ENCODE measurements around the gene SH3TC2.

Gene SH3TC2

GRCh38 chr5:149056616-149057165 is 6.2 kb downstream of the SH3TC2 start:
- no peak for DNase-seq

DNA sequence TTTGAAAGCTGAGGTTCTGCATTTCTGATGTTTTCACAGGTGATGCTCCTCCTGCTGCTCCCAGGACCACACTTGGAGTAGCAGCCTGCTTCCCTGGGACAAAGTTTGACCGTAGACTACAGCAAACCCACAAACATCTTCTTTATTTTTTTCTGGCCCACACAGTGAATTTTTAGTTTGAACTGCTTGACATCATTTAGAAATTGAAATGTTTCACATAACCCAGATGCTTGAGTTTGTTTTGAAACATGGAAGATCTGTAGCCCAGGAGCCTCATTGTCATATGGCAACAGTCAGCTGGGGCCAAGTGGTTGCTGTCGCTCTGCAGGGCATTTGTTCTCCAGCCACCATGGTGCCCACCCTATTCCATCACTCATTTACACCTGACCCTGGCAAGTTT is 8.4 kb downstream of the SH3TC2 start:
- DNase-seq, result no peak

DNA sequence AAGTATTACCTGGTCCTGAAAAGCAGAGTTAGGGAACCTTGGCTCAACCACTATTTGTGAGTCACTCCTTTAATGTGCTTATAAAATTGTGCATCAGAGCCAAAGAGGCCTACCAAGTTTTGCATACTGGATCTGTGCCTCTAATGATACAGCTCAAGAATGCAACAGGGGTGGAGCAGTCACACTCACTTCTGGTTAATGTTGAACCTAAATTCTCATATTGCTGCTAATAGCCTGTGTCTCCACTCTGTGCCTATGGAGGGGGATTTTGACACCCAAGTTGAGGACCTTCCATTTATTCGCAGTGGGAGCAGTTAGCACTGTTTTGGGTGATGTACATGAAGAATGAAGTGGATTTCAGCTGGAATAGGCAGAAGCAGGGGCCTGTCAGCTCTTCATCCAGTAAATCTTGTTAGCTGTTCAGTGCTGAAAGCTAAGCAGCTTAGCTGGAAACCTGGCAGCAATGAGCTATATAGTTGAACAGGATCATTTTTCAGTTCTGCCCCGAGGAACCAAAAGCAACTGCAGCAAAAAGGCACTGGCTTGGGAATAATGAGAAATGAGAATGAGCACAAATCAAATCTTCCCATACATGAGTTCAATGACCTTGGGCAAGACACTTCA is 9.7 kb downstream of the SH3TC2 start:
- DNase-seq, result no peak

- no peak for DNase-seq
These were observed 13.5 kb downstream of the SH3TC2 start for GRCh38 chr5:149049371-149049781.

DNA sequence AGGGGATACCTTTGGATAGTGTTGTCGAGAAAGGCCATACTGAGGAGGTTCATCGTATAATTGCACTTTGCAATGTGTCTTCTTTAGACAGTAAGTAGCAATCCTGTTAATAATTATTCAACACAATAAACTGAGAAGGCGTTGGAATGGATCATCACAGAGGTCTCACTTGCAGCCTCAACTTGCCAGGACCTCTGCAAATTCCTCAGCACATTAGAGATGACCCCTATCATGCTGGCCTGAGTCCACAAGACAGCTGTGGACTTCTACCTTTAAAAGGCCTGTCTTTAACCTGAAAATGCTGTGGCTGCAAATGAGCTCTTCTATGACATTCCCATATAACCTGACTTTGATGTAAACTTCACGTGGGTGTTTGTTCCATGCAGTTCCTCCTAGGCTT is 14.1 kb downstream of the SH3TC2 start:
- no peak for DNase-seq

GRCh38 chr5:149047462-149047861 is 15.4 kb downstream of the SH3TC2 start:
- no peak for DNase-seq

DNA sequence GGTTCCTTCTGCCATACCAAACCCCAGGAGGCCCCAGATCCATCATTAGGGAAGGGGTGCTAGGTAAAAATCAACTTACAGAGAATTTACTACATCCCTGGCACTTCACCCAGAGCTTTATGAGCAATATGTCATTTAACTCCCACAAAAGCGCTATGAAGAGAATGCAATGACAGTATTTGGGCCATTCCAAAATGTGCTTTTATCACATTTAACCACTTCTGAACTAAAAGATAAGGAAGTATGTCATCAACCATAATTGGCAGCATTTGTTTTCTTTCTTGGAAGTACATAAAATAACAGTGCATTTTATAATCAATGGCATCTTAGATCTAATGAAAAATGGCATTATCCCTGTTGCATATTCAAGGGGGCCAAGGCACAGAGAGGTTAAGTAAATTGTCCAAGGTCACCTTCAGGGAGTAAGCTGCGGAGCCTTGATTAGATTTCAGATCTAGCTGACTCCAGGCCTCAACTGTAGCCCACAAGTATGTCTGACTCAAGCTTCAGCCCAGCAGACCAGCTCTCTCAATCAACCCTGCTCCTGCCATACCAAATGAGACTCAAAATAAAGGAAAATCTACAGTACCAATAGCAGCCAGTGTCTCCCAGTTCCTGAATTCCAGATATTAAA is 16.5 kb downstream of the SH3TC2 start:
- no peak for DNase-seq

- DNase-seq, result no peak
These were observed 17.8 kb downstream of the SH3TC2 start for GRCh38 chr5:149045089-149045460.

DNA sequence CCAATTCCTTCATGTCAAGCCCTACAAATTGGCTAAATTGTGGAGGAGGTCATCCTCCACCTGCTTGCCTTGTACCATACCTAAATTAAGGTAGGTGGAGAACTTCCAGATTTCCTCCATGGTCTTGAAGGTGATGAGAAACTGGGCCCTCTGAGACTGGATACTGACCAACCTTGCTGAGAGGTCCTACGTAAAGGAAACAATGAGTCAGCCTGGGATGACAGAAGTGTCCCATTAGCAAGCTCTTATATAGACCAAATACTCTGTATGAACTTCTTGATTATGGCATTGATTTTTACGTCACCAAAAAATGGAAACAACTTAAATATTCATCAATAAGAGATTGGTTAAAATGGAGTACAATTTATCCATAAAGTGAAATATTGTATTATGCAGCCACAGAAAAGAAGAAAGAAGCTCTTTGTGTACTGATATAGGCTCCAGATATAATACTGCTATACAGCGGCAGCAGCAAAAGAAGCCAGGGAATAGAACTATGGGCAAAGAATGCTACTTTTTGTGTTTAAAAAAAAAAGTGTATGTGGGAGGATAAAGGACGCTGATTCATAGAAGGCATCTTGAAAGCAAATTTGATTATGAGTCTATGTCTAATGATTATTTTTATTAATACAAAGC is 18.3 kb downstream of the SH3TC2 start:
- no peak for DNase-seq

- DNase-seq, result no peak
These were observed 19.2 kb downstream of the SH3TC2 start for GRCh38 chr5:149043641-149044040.

GRCh38 chr5:149042865-149043264 is 20.0 kb downstream of the SH3TC2 start:
- no peak for DNase-seq

- no peak for DNase-seq
These were observed 21.6 kb downstream of the SH3TC2 start for GRCh38 chr5:149041242-149041641.

GRCh38 chr5:149040421-149040820 is 22.4 kb downstream of the SH3TC2 start:
- no peak for DNase-seq

DNA sequence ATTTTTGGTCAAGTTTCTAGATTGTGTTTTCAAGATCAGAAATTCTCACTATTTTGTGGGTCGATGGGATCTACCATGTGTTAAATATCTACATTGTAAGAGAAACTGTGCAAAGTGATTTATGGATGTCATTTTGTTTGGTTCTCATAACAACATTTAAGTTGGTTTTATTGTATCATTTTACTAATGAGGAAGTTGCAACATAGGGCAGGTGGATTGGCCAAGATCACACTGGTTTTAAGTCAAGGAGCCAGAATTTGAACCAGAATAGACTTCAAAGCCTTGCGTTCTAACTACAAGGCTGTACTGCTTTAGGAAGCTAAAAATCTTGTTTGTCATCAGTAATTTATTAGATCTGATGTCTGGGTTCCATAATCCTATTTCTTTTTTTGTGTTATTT is 23.4 kb downstream of the SH3TC2 start:
- DNase-seq, result no peak

- no peak for DNase-seq
These were observed 24.4 kb downstream of the SH3TC2 start for GRCh38 chr5:149038336-149039080.

DNA sequence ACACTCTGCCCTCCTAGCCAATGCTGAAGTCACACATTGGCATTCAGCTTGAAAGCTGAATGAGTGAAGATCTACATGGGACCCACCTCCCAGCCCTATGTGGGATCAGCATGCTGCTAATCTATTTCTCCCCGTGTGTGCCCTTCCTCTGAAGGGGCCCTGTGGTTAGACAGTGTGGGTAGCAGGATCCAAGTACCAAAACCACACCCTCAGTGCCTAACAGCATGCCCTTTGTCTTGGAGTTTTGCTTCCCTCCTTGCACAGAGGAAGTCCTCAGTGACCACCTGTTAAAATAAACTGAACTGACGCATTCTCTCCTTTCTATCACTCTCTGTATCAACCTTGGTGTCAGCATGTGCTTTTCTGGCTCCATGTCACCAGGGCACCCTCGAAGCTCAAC is 25.0 kb downstream of the SH3TC2 start:
- DNase-seq, result no peak

GRCh38 chr5:149036970-149037369 is 25.9 kb downstream of the SH3TC2 start:
- no peak for DNase-seq

DNA sequence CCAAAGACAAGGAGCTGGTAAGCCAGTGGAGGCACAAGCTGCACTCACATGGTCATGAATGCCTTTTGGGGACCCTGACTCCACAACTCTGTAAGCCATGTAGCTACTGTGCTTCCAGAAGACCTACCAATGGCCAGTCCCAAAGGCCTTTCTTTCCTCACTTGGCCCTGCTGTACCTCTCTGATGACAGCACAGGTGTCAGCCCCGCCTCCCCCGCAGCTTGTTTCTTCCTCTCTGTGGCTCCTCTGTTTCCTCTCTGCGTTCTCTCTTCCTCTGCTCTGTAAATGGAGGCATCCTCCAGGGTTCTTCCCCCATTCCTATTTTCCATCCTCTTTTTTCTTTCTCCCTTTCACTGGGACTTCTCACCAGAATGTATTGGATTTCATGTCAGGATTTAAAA is 26.7 kb downstream of the SH3TC2 start:
- DNase-seq, result no peak

DNA sequence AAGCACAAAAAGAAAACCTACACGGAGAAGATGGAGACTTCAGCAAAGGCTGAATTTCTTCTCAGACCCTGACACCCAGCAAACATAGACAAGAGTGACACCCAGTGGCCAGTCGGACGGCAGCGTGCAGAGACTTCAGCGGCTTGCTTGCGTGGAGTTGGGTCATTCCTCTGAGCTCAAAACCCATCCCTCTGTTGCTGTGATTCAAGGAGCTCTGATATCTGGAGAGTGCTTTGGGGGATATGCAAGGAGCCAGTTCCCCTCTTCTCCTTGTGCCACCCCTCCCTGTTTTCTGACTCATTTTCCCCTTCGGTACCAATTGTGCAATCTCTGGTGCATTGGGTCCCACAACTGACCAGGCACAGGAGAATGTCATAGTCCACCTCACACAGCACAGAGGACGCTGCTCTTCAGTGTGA is 27.5 kb downstream of the SH3TC2 start:
- DNase-seq, result peak; percentile 70

GRCh38 chr5:149030838-149031397 is 31.9 kb downstream of the SH3TC2 start:
- DNase-seq, result no peak

DNA sequence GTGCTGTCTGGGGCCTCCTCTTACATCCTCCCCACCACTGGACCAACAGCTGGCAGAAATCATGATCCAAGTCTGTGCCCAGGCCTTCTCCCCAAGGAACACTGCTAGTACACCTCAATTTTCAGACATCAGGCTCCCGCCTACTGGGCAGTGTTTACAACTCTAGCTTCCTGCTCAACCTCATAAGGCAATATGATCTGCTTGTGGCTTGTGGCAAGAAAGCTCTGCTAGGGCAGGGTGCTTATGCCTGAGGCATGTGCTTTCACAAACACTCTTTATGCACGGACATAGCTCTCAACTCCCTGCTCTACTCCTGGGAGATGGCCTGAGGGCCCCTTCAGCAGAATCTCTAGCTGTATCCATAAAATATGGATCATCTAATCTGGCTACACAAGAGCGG is 32.5 kb downstream of the SH3TC2 start:
- DNase-seq, result no peak

DNA sequence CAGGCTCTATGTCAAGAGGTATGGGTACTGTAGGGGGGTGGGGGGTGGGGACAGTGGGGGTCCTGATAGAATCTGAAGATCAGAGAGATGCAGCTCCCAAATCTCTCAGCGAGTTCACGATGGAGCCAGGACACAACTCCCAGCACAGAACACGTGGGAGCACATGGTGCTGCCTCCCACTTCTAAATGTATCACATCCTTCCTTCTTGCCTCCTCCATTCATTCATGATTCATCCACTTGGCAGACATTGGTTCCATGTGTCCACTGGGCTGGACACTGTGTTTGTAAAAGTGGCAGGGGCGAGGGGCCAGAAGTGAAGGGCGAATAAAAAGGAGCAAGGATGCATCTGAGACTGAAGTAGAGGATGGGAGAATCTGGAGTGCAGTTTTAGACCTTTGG is 33.9 kb downstream of the SH3TC2 start:
- DNase-seq, result no peak

DNA sequence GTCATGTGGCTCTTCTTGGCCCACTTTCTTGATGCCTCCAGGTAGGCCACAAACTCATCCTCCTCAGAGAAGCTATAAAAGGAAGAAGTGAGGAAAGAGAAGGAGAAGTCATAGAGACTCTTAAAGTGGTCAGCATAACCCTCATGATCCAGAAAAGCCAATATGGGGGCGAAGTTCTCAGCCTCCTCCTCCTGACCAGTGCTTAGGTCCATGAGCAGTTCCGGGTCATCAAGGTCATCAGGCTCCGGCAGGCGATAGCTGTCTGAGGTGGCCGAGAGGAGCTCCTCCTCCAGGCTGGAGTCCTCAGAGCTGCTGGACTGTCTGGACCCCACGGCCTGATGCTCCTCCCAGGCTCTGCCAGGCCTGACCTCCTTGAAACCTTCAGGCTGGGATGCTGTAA is 34.7 kb downstream of the SH3TC2 start:
- no peak for DNase-seq
